ENCODE measurements around the gene TP53TG3.
"Not testable (repeated sequence)": the region's sequence is repeated elsewhere in the genome, so short reads cannot be mapped to it uniquely, and the experiment has no call there.

Gene TP53TG3

GRCh38 chr16:32676065-32676464 is at the start of gene TP53TG3:
TSS of gene TP53TG3 (minus strand) at chr16:32676165. CDS start at chr16:32676097, 68 bp downstream.
- DNase-seq = not testable (repeated sequence)

- not testable (repeated sequence) for DNase-seq
Measured at GRCh38 chr16:32650876-32651275, 25.1 kb downstream of the TP53TG3 start.

GRCh38 chr16:32647562-32647961 is 28.4 kb downstream of the TP53TG3 start:
- not testable (repeated sequence) for DNase-seq

- DNase-seq = not testable (repeated sequence)
Measured at GRCh38 chr16:32646780-32647179, 29.2 kb downstream of the TP53TG3 start.

GRCh38 chr16:32646177-32646576 is 29.8 kb downstream of the TP53TG3 start:
- DNase-seq = not testable (repeated sequence)

GRCh38 chr16:32645278-32645908 is 30.6 kb downstream of the TP53TG3 start:
- DNase-seq = not testable (repeated sequence)

- DNase-seq = not testable (repeated sequence)
Measured at GRCh38 chr16:32644715-32645114, 31.2 kb downstream of the TP53TG3 start.

- not testable (repeated sequence) for DNase-seq
Measured at GRCh38 chr16:32637614-32638013, 38.4 kb downstream of the TP53TG3 start.

- not testable (repeated sequence) for DNase-seq
Measured at GRCh38 chr16:32632096-32632495, 43.9 kb downstream of the TP53TG3 start.

Data from activated gamma-delta T cell treated with Interleukin-2 at 50 U/mL for 16 hours (primary cell).